GM13977 (cell line): ENCODE results near the gene PGAM5.

ENCODE experiments used
- DNase-seq: peaks from one replicate; pipeline ENCODE4 v3.0.0; 2012; ENCODE audit warnings: low spot score
- CTCF ChIP-seq: IDR thresholded peaks from 2 replicates; pipeline ENCODE4 v1.5.1; 2012; ENCODE audit warnings: mild to moderate bottlenecking, control low read depth; ENCODE audit not compliant: insufficient read depth; ENCODE audit errors: extremely low read depth, missing control alignments
- in situ Hi-C: fragments of 300-500 bp; cut with MboI; formaldehyde crosslinking; loops from one replicate; pipeline ENCODE4 v1.12.0; 2022; ENCODE audit warnings: low sequenced_read_pairs, low pct_unique_long_range_greater_than_20kb, mixed read lengths, inconsistent platforms; ENCODE audit not compliant: unreplicated experiment

The PGAM5 gene

GRCh38 chr12:132710405-132711079 is at the start of gene PGAM5:
Gene PGAM5 (plus strand): TSS chr12:132710842. CDS start chr12:132710877, 35 bp downstream.
- TF ChIP-seq CTCF = peak; percentile 5
- in situ Hi-C loops = no loop called here
- DNase-seq = peak; percentile 98

DNA sequence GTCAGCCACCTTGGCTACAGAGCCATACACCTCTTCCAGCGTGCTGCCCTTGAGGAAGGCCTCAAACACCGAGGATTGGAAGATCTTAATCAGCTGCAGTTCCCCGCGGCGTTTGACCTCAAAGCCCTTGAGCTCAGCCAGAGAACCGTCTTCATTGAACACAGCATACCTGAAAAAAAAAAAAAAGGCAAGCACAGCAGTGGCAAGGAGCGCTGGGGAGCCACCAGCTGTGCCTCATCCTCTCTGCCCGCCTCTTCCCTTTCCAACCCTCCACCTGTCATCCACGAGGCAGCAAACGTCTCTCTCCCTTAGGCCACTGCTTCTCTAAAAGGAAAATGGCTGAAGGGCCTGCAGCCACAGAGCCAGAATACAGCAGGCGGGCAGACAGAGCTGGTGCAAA is 49.6 kb upstream of the PGAM5 start:
- in situ Hi-C loops = no loop called here

DNA sequence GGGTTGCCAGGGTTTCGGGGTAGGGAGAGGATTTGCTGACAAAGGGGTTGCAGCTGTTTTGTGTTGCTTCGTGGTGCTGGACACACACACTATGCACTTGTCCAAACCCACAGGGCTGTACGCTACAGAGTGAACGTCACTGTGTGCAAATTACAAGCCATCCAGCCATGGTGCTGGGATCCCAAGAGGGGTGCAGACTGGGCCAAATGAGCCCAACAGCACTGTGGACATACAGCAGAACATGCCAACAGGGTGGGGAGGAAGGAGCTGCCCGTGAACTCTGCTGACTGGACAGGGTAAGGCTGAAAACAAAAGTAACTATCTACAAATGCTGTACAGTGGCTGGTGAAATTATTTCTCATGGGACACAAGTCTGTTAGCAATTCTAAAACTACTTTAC is 48.7 kb upstream of the PGAM5 start:
- TF ChIP-seq CTCF = no peak
- DNase-seq = no peak
- in situ Hi-C loops = no loop called here

More for the DNA sequence above, 49.6 kb upstream of the PGAM5 start:
- no peak for DNase-seq
- TF ChIP-seq CTCF = no peak

DNA sequence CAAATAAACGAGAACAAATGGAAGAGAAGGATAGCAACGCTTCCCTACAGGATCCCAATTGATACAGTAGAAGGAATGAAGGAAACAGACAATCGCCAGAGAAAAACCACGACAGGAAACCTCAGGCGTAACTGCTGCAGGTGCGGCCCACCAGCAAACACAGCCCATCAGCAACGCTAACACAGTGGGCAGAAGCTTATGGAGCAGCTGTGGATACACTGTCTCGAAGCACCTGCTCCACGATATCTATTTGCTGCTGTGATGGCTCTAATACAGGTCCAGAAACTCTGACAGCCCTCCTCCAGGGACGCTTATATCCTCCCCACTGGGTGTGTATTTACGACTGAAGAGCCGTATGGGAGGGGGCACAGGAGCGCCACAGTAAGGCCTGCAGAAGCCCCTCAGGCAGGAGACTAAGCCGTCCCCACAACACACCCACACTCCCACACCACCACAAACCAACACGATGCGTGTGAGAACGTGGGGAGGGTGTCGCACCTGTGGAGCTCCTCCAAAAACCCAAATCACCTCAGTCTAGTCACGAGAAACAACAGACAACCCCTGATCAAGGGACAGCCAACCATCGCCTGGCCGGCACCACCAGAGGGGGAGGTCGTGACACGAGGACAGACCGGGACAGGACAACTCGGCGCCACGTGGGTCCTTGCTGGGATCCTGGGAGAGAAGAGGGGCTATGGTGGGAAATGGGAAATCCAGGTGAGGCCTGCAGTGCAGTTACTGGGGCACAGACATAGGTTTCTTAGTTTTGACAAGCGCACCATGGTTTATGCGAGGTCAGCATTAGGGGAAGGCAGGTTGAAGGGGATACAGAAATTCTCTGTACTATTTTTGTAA is 47.5 kb upstream of the PGAM5 start:
- TF ChIP-seq CTCF = no peak
- no peak for DNase-seq
- in situ Hi-C loops = no loop called here

DNA sequence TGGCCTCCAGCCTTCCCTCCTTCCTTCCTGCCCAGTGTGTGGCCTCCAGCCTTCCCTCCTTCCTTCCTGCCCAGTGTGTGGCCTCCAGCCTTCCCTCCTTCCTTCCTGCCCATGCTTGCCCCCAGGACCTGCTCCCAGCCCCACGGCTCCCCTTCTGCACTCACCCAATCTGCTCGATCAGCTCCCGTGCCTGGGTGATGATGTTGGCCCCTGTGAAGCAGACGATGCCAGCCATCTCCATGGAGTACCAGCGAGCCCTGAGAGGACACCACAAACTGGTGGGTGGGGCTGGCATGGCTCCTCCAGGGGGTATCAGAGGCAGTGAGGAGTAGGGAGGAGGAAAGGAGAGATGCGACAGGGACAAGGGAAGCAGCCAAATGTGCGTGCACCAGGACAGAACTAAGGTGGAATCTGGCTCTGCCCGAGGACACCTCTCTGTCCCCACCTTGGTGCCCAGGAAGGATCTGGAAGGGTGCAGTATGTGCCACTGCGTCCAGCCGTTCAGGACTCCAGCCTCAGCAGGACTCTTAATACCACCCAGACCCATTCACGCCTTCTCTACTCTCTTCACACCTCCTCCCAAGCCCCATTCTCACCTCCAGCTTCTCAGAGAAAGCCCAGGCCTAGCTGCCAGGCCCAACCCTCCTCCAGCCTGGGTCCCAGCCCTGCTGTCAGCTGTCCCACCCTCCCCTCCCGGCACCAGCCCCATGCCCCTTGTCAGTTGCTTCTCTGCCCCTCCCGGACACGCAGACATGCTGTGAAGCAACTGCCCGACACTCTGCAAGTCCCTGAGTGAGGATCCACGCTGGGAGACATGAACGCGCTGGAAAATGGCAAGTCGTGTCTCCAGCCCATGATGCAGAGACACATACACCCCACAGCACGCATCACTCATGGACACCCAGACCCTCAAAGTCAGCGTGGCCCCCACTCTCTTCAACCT is 46.2 kb upstream of the PGAM5 start:
- TF ChIP-seq CTCF = no peak
- DNase-seq = no peak
- in situ Hi-C loops = no loop called here

DNA sequence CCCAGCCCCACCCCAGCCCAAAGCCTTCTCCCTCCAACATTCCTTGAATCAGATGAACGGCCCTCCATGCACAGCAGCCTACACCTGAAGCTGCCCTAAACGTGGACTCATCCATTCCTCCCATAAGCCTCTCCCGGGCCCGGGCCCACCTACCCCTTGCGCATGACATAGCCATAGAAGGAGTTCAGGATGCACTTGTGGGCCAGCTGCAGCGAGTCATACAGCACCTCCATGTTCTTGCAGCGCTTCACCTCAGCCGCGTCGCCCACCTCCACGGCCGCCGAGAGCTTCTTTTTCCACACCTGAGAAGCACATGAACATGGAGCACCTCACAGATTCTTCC is 45.5 kb upstream of the PGAM5 start:
- no peak for TF ChIP-seq CTCF
- DNase-seq = no peak
- in situ Hi-C loops = no loop called here
